ENCODE data around the gene WDR70. TPM values are rescaled to one million over a fixed set of nuclear protein-coding genes. Genes with fewer than 3 reads are reported as not detected.

Gene WDR70
- total and polyA plus RNA-seq, 2 of the 8 experiments (the other 6 are each of a cell fraction or from before 2014, with no cell fraction given): 10.6 to 37.4 TPM

DNA sequence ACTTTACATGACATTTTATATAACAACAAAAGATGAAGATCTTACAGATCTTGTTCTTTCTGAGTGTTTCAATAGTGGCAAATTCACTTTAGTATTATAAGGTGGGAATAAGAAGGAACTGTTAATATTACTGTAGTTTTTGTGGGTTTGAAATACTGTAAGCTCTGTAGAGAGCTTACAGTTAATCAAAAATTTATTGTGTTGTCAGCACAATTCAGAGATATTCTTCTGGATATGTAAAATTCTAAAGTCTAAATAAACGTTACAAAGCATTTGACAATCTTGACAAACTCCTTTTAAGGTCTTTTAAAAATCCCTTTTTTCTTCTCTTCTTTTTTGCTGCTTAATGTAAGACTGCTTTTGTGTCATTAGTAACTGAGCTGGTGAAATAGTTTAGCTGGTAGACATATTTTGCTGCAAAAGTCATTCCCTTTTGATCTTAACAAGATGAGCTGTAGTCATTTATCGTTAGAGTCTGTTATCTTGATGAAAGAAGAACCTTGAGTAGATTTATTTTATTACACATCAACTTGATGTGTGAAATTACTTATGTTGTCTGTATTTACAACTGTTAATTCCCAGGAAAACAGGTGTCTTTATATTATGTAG is 186.0 kb downstream of the WDR70 start (continued):
- no peak for TF ChIP-seq KDM5A (IDR thresholded peaks at IDR 0.05; ENCODE audit: low read length)
- TF ChIP-seq TBP (IDR thresholded peaks at IDR 0.05; ENCODE audit: low read depth, low read length): no peak
